GM12878 (cell line): Measurements from ENCODE around the gene FOXO3. TPM values are rescaled to one million over a fixed set of nuclear protein-coding genes. Genes with fewer than 3 reads are reported as not detected.

Source experiments
- ATAC-seq: fragments of 200-7000 bp; cut with Tn5 transposase; 3 replicates; pipeline ENCODE4 v1.9.1; 2020; ENCODE audit warnings: mild to moderate bottlenecking, moderate library complexity
- BruUV-seq: library from RNA; stranded (reverse); fragments of 400-500 nt; replicated peaks from 2 replicates; lab custom pipeline; 2021; lab: Mats Ljungman, UMichigan
- CTCF ChIA-PET: fragments of 300-600 bp; sonication (Branson Sonifier 250); formaldehyde crosslinking; extraction: SDS; loops from one replicate; lab custom pipeline; 2021; ENCODE audit warnings: inconsistent platforms; lab: Yijun Ruan, JAX
- POLR2A ChIA-PET: fragments of 350-600 bp; formaldehyde crosslinking; extraction: SDS; loops from one replicate; lab custom pipeline; 2021; ENCODE audit warnings: inconsistent platforms; lab: Charles Lee
- RAD21 ChIA-PET: fragments of 300-600 bp; sonication (Branson Sonifier 250); formaldehyde crosslinking; loops from one replicate; lab custom pipeline; 2023; ENCODE audit warnings: antibody characterized with exemption; ENCODE audit not compliant: unreplicated experiment; lab: Charles Lee
- SMC1A ChIA-PET: fragments of 300-600 bp; sonication (Branson Sonifier 250); formaldehyde crosslinking; loops from one replicate; lab custom pipeline; 2023; ENCODE audit not compliant: unreplicated experiment, uncharacterized antibody; lab: Charles Lee
- DNase-seq: peaks from one replicate; pipeline ENCODE4 v3.0.0-alpha.2; 2011; ENCODE audit warnings: low read depth, low spot score
- FAIRE-seq: peaks from 3 replicates; lab custom pipeline; 2011; peaks lifted over from hg19 to GRCh38; lab: Jason Lieb, UNC
- H2AFZ ChIP-seq: 2 replicates; pipeline ENCODE4 v1.6.0; 2011; ENCODE audit warnings: low read depth, low read length, control low read depth; ENCODE audit not compliant: control insufficient read depth
- H3K27ac ChIP-seq: 2 replicates; pipeline ENCODE4 v1.5.1; 2011; ENCODE audit warnings: control low read depth; ENCODE audit not compliant: control insufficient read depth, insufficient read depth
- H3K27me3 ChIP-seq, 2 experiments: replicated peaks in 1 of 2; 2 replicates each; pipeline versions ENCODE4 v1.6.0 to v1.6.1; 2011; ENCODE audit warnings: low read length in 1 of 2; ENCODE audit not compliant: control insufficient read depth in 2 of 2, insufficient read depth in 2 of 2
- H3K36me3 ChIP-seq, 2 experiments: 2 replicates each; pipeline ENCODE4 v1.5.1; 2011; ENCODE audit warnings: low read length in 1 of 2; ENCODE audit not compliant: control insufficient read depth in 2 of 2, insufficient read depth in 2 of 2
- H3K4me1 ChIP-seq: 2 replicates; pipeline ENCODE4 v1.6.1; 2011; ENCODE audit warnings: mild to moderate bottlenecking, low read length, moderate library complexity, mixed read lengths; ENCODE audit not compliant: control insufficient read depth, insufficient read depth
- H3K4me2 ChIP-seq: 2 replicates; pipeline ENCODE4 v1.6.0; 2011; ENCODE audit warnings: control low read depth; ENCODE audit not compliant: control insufficient read depth, insufficient read depth
- H3K4me3 ChIP-seq: fragments of 200-600 bp; sonication (generic); 2 replicates; pipeline ENCODE4 v1.5.1; 2016
- H3K79me2 ChIP-seq: 2 replicates; pipeline ENCODE4 v1.6.0; 2011; ENCODE audit warnings: low read length; ENCODE audit not compliant: control insufficient read depth, insufficient read depth
- H3K9ac ChIP-seq: 2 replicates; pipeline ENCODE4 v1.8.0; 2011; ENCODE audit warnings: low read length, control low read depth, mixed read lengths; ENCODE audit not compliant: control insufficient read depth, insufficient read depth
- H3K9me3 ChIP-seq: replicated peaks from 3 replicates; pipeline ENCODE4 v1.5.1; 2011; ENCODE audit warnings: mild to moderate bottlenecking, low read length; ENCODE audit not compliant: control insufficient read depth, insufficient read depth
- H4K20me1 ChIP-seq: 2 replicates; pipeline ENCODE4 v1.6.0; 2011; ENCODE audit not compliant: control insufficient read depth, insufficient read depth
- CBX3 ChIP-seq: fragments of 200-600 bp; sonication (generic); IDR thresholded peaks from 2 replicates; pipeline ENCODE4 v1.6.1; 2016; ENCODE audit warnings: low read depth, borderline replicate concordance
- ESRRA ChIP-seq: IDR thresholded peaks from 2 replicates; pipeline ENCODE4 v1.6.1; 2012; ENCODE audit warnings: mild to moderate bottlenecking, low read length, improper control_type of control experiment
- HSF1 ChIP-seq: fragments of 150-350 bp; IDR thresholded peaks from 2 replicates; pipeline ENCODE4 v1.6.1; 2014; ENCODE audit warnings: mild to moderate bottlenecking, low read depth, low read length
- IKZF1 ChIP-seq: fragments of 450-650 bp; conservative IDR thresholded peaks from 2 replicates; pipeline ENCODE4 v1.6.1; 2017; ENCODE audit warnings: antibody characterized with exemption, mild to moderate bottlenecking
- KAT2A ChIP-seq: conservative IDR thresholded peaks from 2 replicates; pipeline ENCODE4 v1.6.1; 2011; ENCODE audit warnings: low read depth, low read length; ENCODE audit not compliant: control insufficient read depth
- MYC ChIP-seq: IDR thresholded peaks from 2 replicates; pipeline ENCODE4 v1.6.1; 2011; ENCODE audit warnings: mild to moderate bottlenecking, low read length, moderate library complexity, inconsistent platforms; ENCODE audit not compliant: insufficient read depth, insufficient replicate concordance, insufficient read length, severe bottlenecking
- NFIC ChIP-seq: IDR thresholded peaks from 2 replicates; pipeline ENCODE4 v1.6.1; 2012; ENCODE audit warnings: low read depth, mild to moderate bottlenecking, inconsistent platforms, low read length, moderate library complexity
- RAD21 ChIP-seq: IDR thresholded peaks from 2 replicates; pipeline ENCODE4 v1.6.1; 2011; ENCODE audit warnings: mild to moderate bottlenecking, low read depth, low read length, moderate library complexity; ENCODE audit not compliant: insufficient read depth
- SIX5 ChIP-seq: IDR thresholded peaks from 2 replicates; pipeline ENCODE4 v1.6.1; 2011; ENCODE audit warnings: mild to moderate bottlenecking, low read depth, low read length, moderate library complexity; ENCODE audit not compliant: severe bottlenecking
- YY1 ChIP-seq: IDR thresholded peaks from 2 replicates; pipeline ENCODE4 v1.6.1; 2011; ENCODE audit warnings: low read depth, mild to moderate bottlenecking, low read length
- WGBS: methylation state at CpG from one replicate; pipeline ENCODE4 v1.1.6; 2016; ENCODE audit warnings: low lambda C conversion rate; ENCODE audit not compliant: insufficient replicate concordance, insufficient coverage; ENCODE audit errors: missing lambda C conversion rate; 5-methylcytosine and 5-hydroxymethylcytosine counted together
- in situ Hi-C: fragments of 300-500 bp; cut with MboI; formaldehyde crosslinking; loops from 9 replicates; pipeline ENCODE4 v1.14.3; 2018; ENCODE audit warnings: mixed read lengths
- intact Hi-C: fragments of 100-400 bp; cut with micrococcal nuclease; formaldehyde crosslinking; loops from one replicate; pipeline ENCODE4 v1.14.2; 2022; ENCODE audit not compliant: unreplicated experiment
- polyA plus RNA-seq, 11 experiments: library from polyadenylated mRNA; depleted of rRNA in 4 of 11; unstranded in 6 of 11; stranded (reverse) in 5 of 11; fragments of >200 nt; fragmentation: Nextera tagmentation in 4 of 11; fragmentation: Illumina TruSeq in 1 of 11; extraction: Ambion mirVana in 4 of 11; extraction: Trizol in 1 of 11; gene quantifications; 1 replicate in 1 of 11; 2 replicates in 10 of 11; pipeline versions ENCODE4 v1.2.1 to v1.2.3, GENCODE V29; 2011 to 2016; ENCODE audit warnings: inconsistent platforms in 2 of 11, missing spikeins in 2 of 11, low read depth in 1 of 11
- total RNA-seq, 4 experiments: library from RNA; depleted of rRNA in 3 of 4; stranded (reverse); fragments of >200 nt in 3 of 4; fragmentation: Illumina TruSeq in 1 of 4; extraction: Trizol in 1 of 4; gene quantifications; 2 replicates each; pipeline versions ENCODE4 v1.2.1 to v1.2.3, GENCODE V29; 2013 to 2021

FOXO3 gene
- total and polyA plus RNA-seq, 10 of the 15 experiments (the other 5 are each of a cell fraction or from before 2014, with no cell fraction given): 0.82 to 4.5 (median 1.7) TPM

DNA sequence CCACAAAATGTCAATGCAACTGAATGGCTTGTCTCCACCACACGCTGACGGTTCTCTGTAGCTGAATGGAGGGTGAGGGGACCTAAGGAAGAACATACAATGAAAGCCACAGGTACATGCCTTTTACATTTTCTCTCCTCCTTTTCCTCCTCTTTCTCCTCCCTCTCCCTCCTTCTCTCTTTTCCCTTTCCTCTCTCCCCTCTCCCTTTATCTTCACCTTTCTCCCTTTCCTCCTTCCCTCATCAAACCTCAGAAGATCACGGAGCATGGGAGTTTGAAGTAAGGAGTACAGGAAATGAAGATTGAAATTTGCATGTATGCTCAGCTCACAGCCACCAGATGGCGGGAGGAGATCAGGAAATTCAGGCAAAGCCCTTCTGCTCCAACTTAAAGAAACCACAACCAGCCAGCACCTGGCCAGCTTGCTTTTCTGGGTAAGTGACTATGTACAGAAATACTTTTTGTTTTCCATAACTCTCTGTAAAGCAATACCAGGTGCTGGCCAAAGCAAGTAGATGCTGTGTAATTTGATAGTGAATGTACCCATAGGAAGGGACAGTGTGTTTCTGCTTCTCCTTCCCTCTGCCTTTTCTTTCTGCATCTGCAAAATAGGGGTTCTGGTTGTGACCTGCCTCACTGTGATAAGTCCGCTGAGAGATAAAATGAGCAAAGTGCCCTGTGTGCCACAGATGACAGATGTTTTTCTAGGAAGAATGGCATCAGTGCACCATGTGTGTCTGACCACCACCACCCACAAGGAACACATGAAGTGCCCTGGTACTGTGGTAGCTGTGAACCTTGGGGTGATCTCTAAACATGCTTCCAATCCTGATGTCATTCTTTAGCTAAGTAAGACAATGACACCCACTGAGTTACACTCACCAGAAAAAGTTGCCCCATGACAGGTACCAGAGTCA lies 18.6 kb upstream of the FOXO3 start (continued):
- no peak for TF ChIP-seq NFIC
- no peak for TF ChIP-seq SIX5
- TF ChIP-seq IKZF1: no peak
- no peak for TF ChIP-seq ESRRA
- TF ChIP-seq KAT2A: no peak
- TF ChIP-seq YY1: peak; percentile 63; the same call in 1 of the 2 replicates

DNA sequence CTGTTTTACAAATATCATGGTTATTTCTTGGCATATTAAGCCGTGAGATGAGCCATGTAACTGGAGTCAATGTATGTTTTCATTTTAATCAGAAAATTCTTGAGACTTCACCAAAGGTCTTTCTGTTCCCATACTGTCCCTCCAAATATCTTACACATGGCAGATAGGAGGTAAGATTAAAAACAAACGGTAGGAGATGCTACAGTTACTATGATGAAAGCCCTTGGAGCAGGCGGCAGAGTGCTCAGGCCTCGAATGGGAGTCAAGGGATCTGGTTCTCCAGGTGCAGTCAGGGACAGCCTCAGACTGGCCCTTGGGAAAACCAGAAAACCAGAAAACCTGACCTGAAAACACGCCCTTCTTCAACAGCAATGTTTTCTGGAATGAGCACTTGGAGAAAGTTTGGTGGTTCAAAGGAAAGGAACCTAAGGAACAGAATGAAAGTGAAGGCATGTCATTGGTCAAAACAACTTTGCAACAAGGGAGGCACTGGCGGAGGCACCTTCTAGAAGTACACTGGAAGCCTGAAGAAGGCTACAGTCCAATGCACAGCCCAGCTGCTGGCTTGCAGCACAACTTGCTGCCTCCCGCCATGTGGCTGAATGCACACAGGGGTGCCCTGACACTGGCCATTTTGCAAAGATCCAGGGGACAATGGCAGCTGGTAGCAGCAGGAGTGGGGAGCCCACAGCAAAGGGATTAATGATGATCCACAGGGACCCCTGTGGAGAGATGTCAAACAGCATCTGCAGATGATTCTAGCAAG lies 17.4 kb upstream of the FOXO3 start:
- ATAC-seq (no peak), FAIRE-seq (no peak), DNase-seq (no peak)
- CTCF ChIA-PET: interaction anchor here (0.9 to 6.9 kb wide), 11 partner anchors 8 to 530 kb away, joined by 3 to 107 read pairs (median 20); no protein-coding TSS in a partner anchor
- POLR2A ChIA-PET: no interaction called here
- Histone ChIP-seq H4K20me1 (no peaks in the 10 kb centered on the region), H3K4me1 (no peaks in the 10 kb centered on the region), H3K9me3 (no peaks in the 10 kb centered on the region), H3K79me2 (no peaks in the 10 kb centered on the region), H3K27me3 (peaks cover 0 to 1% of the 10 kb centered on the region in 2 experiments; a peak in 2 of 4 replicates), H3K36me3 (no peaks in the 10 kb centered on the region), H3K4me2 (no peak overlapping the region), H2AFZ (no peak overlapping the region), H3K4me3 (no peak overlapping the region), H3K27ac (no peak overlapping the region), H3K9ac (no peak overlapping the region)
- WGBS: 35% methylated on average over 7 of the region's 7 CpGs
- no TSS peak for BruUV-seq
- no peak for TF ChIP-seq NFIC
- TF ChIP-seq CBX3: no peak
- 0 out of 2 replicates have a peak, but pooled peaks have one; percentile 19 for TF ChIP-seq RAD21
- TF ChIP-seq HSF1: no peak
- no peak for TF ChIP-seq MYC
- RAD21 ChIA-PET: interaction anchor here (1.5 to 4.1 kb wide), 5 partner anchors 11 to 530 kb away, joined by 5 to 49 read pairs (median 8); no protein-coding TSS in a partner anchor
- SMC1A ChIA-PET: interaction anchor here (0.7 to 3.6 kb wide), 11 partner anchors 11 to 530 kb away, joined by 3 to 61 read pairs (median 5); no protein-coding TSS in a partner anchor
- intact Hi-C loops: no loop called here
- in situ Hi-C loops: loop anchor here (5.0 kb wide), 1 partner anchor 294 kb away; no protein-coding TSS in a partner anchor
